ENCODE results near the gene BCAR1.

Gene BCAR1

GRCh38 chr16:75230471-75231110, 20.8 kb downstream of the BCAR1 start:
- Histone ChIP-seq H4K8ac (ENCODE audit: low read depth, low read length) (no peak overlapping the region), H2BK5ac (ENCODE audit: low read depth, low read length, poor library complexity) (no peak overlapping the region), H3K27ac (ENCODE audit: low read depth, low read length) (peak overlapping the region; percentile 16), H3K4ac (ENCODE audit: low read depth, low read length) (no peak overlapping the region), H4K12ac (ENCODE audit: low read depth, low read length) (no peak overlapping the region), H3K9me3 (ENCODE audit: insufficient read depth, low read depth, low read length) (peaks cover 2% of the 10 kb centered on the region), H3K4me3 (ENCODE audit: low read depth, low read length) (no peak overlapping the region), H2BK120ac (ENCODE audit: insufficient read depth, low read length, poor library complexity) (no peak overlapping the region), H3K4me1 (ENCODE audit: control insufficient read depth in 1 of 2, insufficient read depth in 2 of 2, low read length in 2 of 2) (peaks cover 0 to 5% of the 10 kb centered on the region in 2 experiments), H3K79me1 (ENCODE audit: low read length) (no peaks in the 10 kb centered on the region), H3K18ac (ENCODE audit: low read length) (no peak overlapping the region), H3K23ac (ENCODE audit: low read length) (no peak overlapping the region), H3K4me2 (ENCODE audit: low read length) (no peak overlapping the region), H2AK5ac (ENCODE audit: low read length) (no peak overlapping the region), H2AFZ (ENCODE audit: insufficient read depth, low read length, poor library complexity) (no peak overlapping the region), H2BK12ac (ENCODE audit: low read length) (no peak overlapping the region), H3K14ac (ENCODE audit: low read length) (no peak overlapping the region), H3K79me2 (ENCODE audit: control insufficient read depth, insufficient read depth, low read length, poor library complexity) (no peaks in the 10 kb centered on the region), H3K36me3 (ENCODE audit: control insufficient read depth in 1 of 2, insufficient read depth in 2 of 2, low read length in 2 of 2) (peaks cover 70 to 74% of the 10 kb centered on the region in 2 experiments), H3K9ac (ENCODE audit: low read length) (no peak overlapping the region), H3K27me3 (ENCODE audit: insufficient read depth, low read length) (no peaks in the 10 kb centered on the region), H4K91ac (ENCODE audit: low read depth, low read length) (no peak overlapping the region)
- WGBS (ENCODE audit: extremely low coverage, insufficient coverage, insufficient read length), result no CpG with 5 or more reads among the region's 9 CpGs
- no peak for DNase-seq

DNA sequence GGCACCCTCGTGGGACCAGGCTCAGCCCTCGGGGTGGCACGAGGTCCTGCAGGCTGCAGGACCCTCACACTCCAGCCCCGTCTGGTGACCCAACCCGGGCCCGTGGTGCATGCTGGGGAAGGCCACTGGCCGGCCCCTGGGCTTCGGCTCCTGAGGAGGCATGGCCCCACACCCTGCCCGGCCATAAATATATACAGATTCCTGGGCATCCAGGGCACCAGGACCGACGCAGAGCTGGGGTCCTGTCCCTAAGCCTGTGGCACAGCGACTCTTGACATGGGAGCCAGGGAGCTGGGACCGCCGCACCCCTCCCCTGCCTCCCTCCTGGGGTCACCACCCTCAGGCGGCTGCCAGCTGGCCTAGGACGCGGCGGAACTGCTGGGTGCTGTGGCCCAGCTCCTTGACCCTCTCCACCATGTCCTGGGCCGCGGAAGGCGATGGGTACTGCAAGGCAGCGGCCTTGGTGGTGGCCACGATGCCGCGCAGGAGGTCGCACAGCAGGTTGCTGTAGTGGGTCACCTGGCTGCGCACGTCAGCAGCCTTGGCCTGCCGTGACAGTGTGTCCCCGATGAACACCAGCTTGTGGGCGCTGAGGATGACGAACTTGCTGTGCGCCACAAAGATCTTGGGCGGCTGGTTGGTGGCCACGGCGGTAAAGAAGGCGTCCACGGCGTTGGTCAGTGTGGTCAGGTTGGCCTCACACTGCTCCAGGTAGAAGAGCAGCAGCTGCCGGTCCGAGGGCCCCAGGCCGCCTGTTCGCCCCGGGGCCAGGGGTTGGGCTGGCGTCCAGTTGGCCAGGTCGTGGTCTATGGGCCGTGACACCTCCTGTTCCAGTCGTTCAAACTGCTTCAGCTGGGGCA, 22.0 kb downstream of the BCAR1 start:
- no peak overlapping the region for H2AK5ac ChIP-seq (ENCODE audit: low read length)
- peaks cover 58 to 62% of the 10 kb centered on the region in 2 experiments for H3K36me3 ChIP-seq (ENCODE audit: control insufficient read depth in 1 of 2, insufficient read depth in 2 of 2, low read length in 2 of 2)
- no peak overlapping the region for H3K4me2 ChIP-seq (ENCODE audit: low read length)
- H3K79me2 ChIP-seq (ENCODE audit: control insufficient read depth, insufficient read depth, low read length, poor library complexity), result no peaks in the 10 kb centered on the region
- H3K79me1 ChIP-seq (ENCODE audit: low read length), result no peaks in the 10 kb centered on the region
- peak overlapping the region; percentile 21 for H4K8ac ChIP-seq (ENCODE audit: low read depth, low read length)
- H3K14ac ChIP-seq (ENCODE audit: low read length), result no peak overlapping the region
- H3K18ac ChIP-seq (ENCODE audit: low read length), result no peak overlapping the region
- H4K12ac ChIP-seq (ENCODE audit: low read depth, low read length), result no peak overlapping the region
- WGBS (ENCODE audit: extremely low coverage, insufficient coverage, insufficient read length), result no CpG with 5 or more reads among the region's 48 CpGs
- DNase-seq, result no peak
- H3K27me3 ChIP-seq (ENCODE audit: insufficient read depth, low read length), result no peaks in the 10 kb centered on the region
- H2BK120ac ChIP-seq (ENCODE audit: insufficient read depth, low read length, poor library complexity), result no peak overlapping the region
- no peak overlapping the region for H2BK12ac ChIP-seq (ENCODE audit: low read length)
- H3K27ac ChIP-seq (ENCODE audit: low read depth, low read length), result no peak overlapping the region
- peak overlapping the region; percentile 26 for H3K4me3 ChIP-seq (ENCODE audit: low read depth, low read length)
- no peak overlapping the region for H3K4ac ChIP-seq (ENCODE audit: low read depth, low read length)
- no peak overlapping the region for H3K9ac ChIP-seq (ENCODE audit: low read length)
- H3K23ac ChIP-seq (ENCODE audit: low read length), result no peak overlapping the region
- H3K4me1 ChIP-seq (ENCODE audit: control insufficient read depth in 1 of 2, insufficient read depth in 2 of 2, low read length in 2 of 2), result peaks cover 0 to 3% of the 10 kb centered on the region in 2 experiments
- H4K91ac ChIP-seq (ENCODE audit: low read depth, low read length), result no peak overlapping the region
- H3K9me3 ChIP-seq (ENCODE audit: insufficient read depth, low read depth, low read length), result peaks cover under 1% of the 10 kb centered on the region
- H2AFZ ChIP-seq (ENCODE audit: insufficient read depth, low read length, poor library complexity), result no peak overlapping the region
- no peak overlapping the region for H2BK5ac ChIP-seq (ENCODE audit: low read depth, low read length, poor library complexity)

- Histone ChIP-seq H2BK12ac (ENCODE audit: low read length) (no peak overlapping the region), H2AK5ac (ENCODE audit: low read length) (no peak overlapping the region), H3K79me1 (ENCODE audit: low read length) (no peaks in the 10 kb centered on the region), H2AFZ (ENCODE audit: insufficient read depth, low read length, poor library complexity) (no peak overlapping the region), H4K91ac (ENCODE audit: low read depth, low read length) (no peak overlapping the region), H3K4ac (ENCODE audit: low read depth, low read length) (no peak overlapping the region), H3K4me2 (ENCODE audit: low read length) (no peak overlapping the region), H3K14ac (ENCODE audit: low read length) (no peak overlapping the region), H2BK5ac (ENCODE audit: low read depth, low read length, poor library complexity) (no peak overlapping the region), H3K9me3 (ENCODE audit: insufficient read depth, low read depth, low read length) (no peaks in the 10 kb centered on the region), H4K12ac (ENCODE audit: low read depth, low read length) (no peak overlapping the region), H4K8ac (ENCODE audit: low read depth, low read length) (no peak overlapping the region), H3K27me3 (ENCODE audit: insufficient read depth, low read length) (no peaks in the 10 kb centered on the region), H3K36me3 (ENCODE audit: control insufficient read depth in 1 of 2, insufficient read depth in 2 of 2, low read length in 2 of 2) (peaks cover 48 to 52% of the 10 kb centered on the region in 2 experiments), H3K79me2 (ENCODE audit: control insufficient read depth, insufficient read depth, low read length, poor library complexity) (no peaks in the 10 kb centered on the region), H3K27ac (ENCODE audit: low read depth, low read length) (no peak overlapping the region), H3K4me1 (ENCODE audit: control insufficient read depth in 1 of 2, insufficient read depth in 2 of 2, low read length in 2 of 2) (no peaks in the 10 kb centered on the region), H3K18ac (ENCODE audit: low read length) (no peak overlapping the region), H3K9ac (ENCODE audit: low read length) (no peak overlapping the region), H2BK120ac (ENCODE audit: insufficient read depth, low read length, poor library complexity) (no peak overlapping the region), H3K4me3 (ENCODE audit: low read depth, low read length) (no peak overlapping the region), H3K23ac (ENCODE audit: low read length) (no peak overlapping the region)
- DNase-seq, result no peak
- no CpG with 5 or more reads among the region's 17 CpGs for WGBS (ENCODE audit: extremely low coverage, insufficient coverage, insufficient read length)
Observed at GRCh38 chr16:75228143-75228976, 23.1 kb downstream of the BCAR1 start.

DNA sequence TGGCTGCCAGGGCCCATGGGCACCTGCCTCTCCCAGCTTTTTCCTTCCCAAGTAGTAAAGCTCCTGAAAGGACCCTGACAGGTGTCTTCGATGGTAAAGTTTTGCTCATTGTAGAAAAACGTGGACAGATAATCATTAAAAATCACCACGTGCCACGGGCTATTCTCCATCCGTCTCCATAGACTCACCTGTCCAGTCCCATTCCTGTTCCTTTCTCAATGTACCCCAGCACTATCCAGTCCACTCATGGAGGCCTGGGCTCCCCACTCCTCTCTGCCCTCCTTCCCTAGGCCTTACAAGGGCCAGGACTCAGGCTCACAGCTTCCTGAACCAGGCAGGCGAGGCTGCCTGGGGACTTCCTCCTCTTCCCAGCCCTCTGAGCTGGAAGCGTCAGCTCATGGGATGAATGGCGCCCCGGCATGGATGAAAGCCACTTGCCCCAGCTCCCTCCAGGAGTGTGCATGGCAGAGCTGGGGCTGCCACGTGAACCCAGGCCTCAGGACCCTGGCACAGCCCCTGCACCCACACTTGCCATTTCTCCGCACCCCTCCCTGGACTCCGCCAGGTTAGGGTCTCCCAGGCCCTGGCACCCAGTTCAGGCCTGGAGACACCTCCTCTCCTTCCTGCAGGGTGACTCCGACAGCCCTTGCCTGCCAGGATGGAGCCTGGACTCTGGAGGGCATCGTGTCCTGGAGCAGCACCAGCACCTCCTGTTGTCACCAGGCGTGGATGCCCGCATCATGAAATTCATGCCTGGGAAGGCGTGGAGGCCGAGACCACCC, 23.9 kb downstream of the BCAR1 start:
- no peak overlapping the region for H2BK120ac ChIP-seq (ENCODE audit: insufficient read depth, low read length, poor library complexity)
- no peak overlapping the region for H2BK5ac ChIP-seq (ENCODE audit: low read depth, low read length, poor library complexity)
- H4K8ac ChIP-seq (ENCODE audit: low read depth, low read length), result no peak overlapping the region
- H3K79me1 ChIP-seq (ENCODE audit: low read length), result no peaks in the 10 kb centered on the region
- H2BK12ac ChIP-seq (ENCODE audit: low read length), result no peak overlapping the region
- no peak overlapping the region for H3K23ac ChIP-seq (ENCODE audit: low read length)
- no peaks in the 10 kb centered on the region for H3K27me3 ChIP-seq (ENCODE audit: insufficient read depth, low read length)
- H3K4me3 ChIP-seq (ENCODE audit: low read depth, low read length), result no peak overlapping the region
- H3K9ac ChIP-seq (ENCODE audit: low read length), result no peak overlapping the region
- no peak overlapping the region for H4K91ac ChIP-seq (ENCODE audit: low read depth, low read length)
- no CpG with 5 or more reads among the region's 18 CpGs for WGBS (ENCODE audit: extremely low coverage, insufficient coverage, insufficient read length)
- no peaks in the 10 kb centered on the region for H3K9me3 ChIP-seq (ENCODE audit: insufficient read depth, low read depth, low read length)
- no peak overlapping the region for H2AK5ac ChIP-seq (ENCODE audit: low read length)
- H3K4ac ChIP-seq (ENCODE audit: low read depth, low read length), result no peak overlapping the region
- no peak overlapping the region for H3K27ac ChIP-seq (ENCODE audit: low read depth, low read length)
- no peak overlapping the region for H3K4me2 ChIP-seq (ENCODE audit: low read length)
- H2AFZ ChIP-seq (ENCODE audit: insufficient read depth, low read length, poor library complexity), result no peak overlapping the region
- no peak for DNase-seq
- no peak overlapping the region for H3K14ac ChIP-seq (ENCODE audit: low read length)
- H4K12ac ChIP-seq (ENCODE audit: low read depth, low read length), result no peak overlapping the region
- H3K4me1 ChIP-seq (ENCODE audit: control insufficient read depth in 1 of 2, insufficient read depth in 2 of 2, low read length in 2 of 2), result no peaks in the 10 kb centered on the region
- H3K36me3 ChIP-seq (ENCODE audit: control insufficient read depth in 1 of 2, insufficient read depth in 2 of 2, low read length in 2 of 2), result peaks cover 41 to 45% of the 10 kb centered on the region in 2 experiments
- H3K79me2 ChIP-seq (ENCODE audit: control insufficient read depth, insufficient read depth, low read length, poor library complexity), result no peaks in the 10 kb centered on the region
- no peak overlapping the region for H3K18ac ChIP-seq (ENCODE audit: low read length)
